HFFc6 (cell line): ENCODE data around the gene AUTS2. TPM values are rescaled to one million over a fixed set of nuclear protein-coding genes. Genes with fewer than 3 reads are reported as not detected.

Source experiments
- DNase-seq: peaks from one replicate; pipeline ENCODE4 v3.0.0-alpha.2; 2018
- H3K27ac Mint-ChIP-seq: 2 replicates; pipeline ENCODE4 v1.8.0; 2020; ENCODE audit warnings: mild to moderate bottlenecking, mixed read lengths
- H3K27me3 Mint-ChIP-seq: 2 replicates; pipeline ENCODE4 v1.8.0; 2021; ENCODE audit warnings: mild to moderate bottlenecking, moderate library complexity, mixed read lengths; ENCODE audit not compliant: insufficient read depth
- H3K36me3 Mint-ChIP-seq: 2 replicates; pipeline ENCODE4 v1.8.0; 2021; ENCODE audit warnings: low read depth, mixed read lengths
- H3K4me1 Mint-ChIP-seq: 2 replicates; pipeline ENCODE4 v1.8.0; 2020; ENCODE audit warnings: low read depth, mixed read lengths
- H3K4me3 Mint-ChIP-seq: 2 replicates; pipeline ENCODE4 v1.8.0; 2020; ENCODE audit warnings: mild to moderate bottlenecking, moderate library complexity, mixed read lengths
- H3K9me3 Mint-ChIP-seq: 2 replicates; pipeline ENCODE4 v1.8.0; 2020; ENCODE audit warnings: mild to moderate bottlenecking, mixed read lengths
- CTCF ChIP-seq: fragments of 200-600 bp; sonication (generic); IDR thresholded peaks from 2 replicates; pipeline ENCODE4 v1.5.0; 2021; ENCODE audit warnings: antibody characterized with exemption, mild to moderate bottlenecking
- total RNA-seq, 6 experiments: library from RNA; stranded (reverse); fragmentation: NEBNext Ultra II Directional; extraction: Animal tissue kit (Norgen Biotek cat#: 25700); gene quantifications; 2 replicates in 1 of 6; 3 replicates in 5 of 6; pipeline ENCODE4 v1.2.3, GENCODE V29; 2021

The AUTS2 gene
- total RNA-seq, 6 experiments from 2014 or later = 0.02 to 0.19 (median 0.16) TPM; not detected in 2

- no peak for DNase-seq
- Mint-ChIP-seq H3K27ac (no peak overlapping the region), H3K4me1 (no peaks in the 10 kb centered on the region), H3K36me3 (no peaks in the 10 kb centered on the region), H3K4me3 (no peak overlapping the region), H3K9me3 (peaks cover 31% of the 10 kb centered on the region), H3K27me3 (peaks cover 2% of the 10 kb centered on the region; the same call in 1 of the 2 replicates)
- no peak for TF ChIP-seq CTCF
These were observed 1056.7 kb downstream of the AUTS2 start for GRCh38 chr7:70654979-70655378.

- Mint-ChIP-seq H3K36me3 (no peaks in the 10 kb centered on the region), H3K9me3 (peaks cover 31% of the 10 kb centered on the region), H3K4me3 (no peak overlapping the region), H3K27me3 (peaks cover 2% of the 10 kb centered on the region; the same call in 1 of the 2 replicates), H3K4me1 (no peaks in the 10 kb centered on the region), H3K27ac (no peak overlapping the region)
- DNase-seq = no peak
- no peak for TF ChIP-seq CTCF
These were observed 1057.4 kb downstream of the AUTS2 start for GRCh38 chr7:70655694-70656093.

GRCh38 chr7:70657571-70657970 is 1059.3 kb downstream of the AUTS2 start:
- Mint-ChIP-seq H3K4me3 (no peak overlapping the region), H3K27me3 (peaks cover 2% of the 10 kb centered on the region; the same call in 1 of the 2 replicates), H3K9me3 (peaks cover 31% of the 10 kb centered on the region), H3K27ac (no peak overlapping the region), H3K4me1 (no peaks in the 10 kb centered on the region), H3K36me3 (no peaks in the 10 kb centered on the region; the same call in 1 of the 2 replicates)
- no peak for TF ChIP-seq CTCF
- DNase-seq = no peak

- no peak overlapping the region for H3K27ac Mint-ChIP-seq
- no peaks in the 10 kb centered on the region for H3K4me1 Mint-ChIP-seq
- H3K27me3 Mint-ChIP-seq = peaks cover 2% of the 10 kb centered on the region; the same call in 1 of the 2 replicates
- no peaks in the 10 kb centered on the region; the same call in 1 of the 2 replicates for H3K36me3 Mint-ChIP-seq
- H3K9me3 Mint-ChIP-seq = peaks cover 31% of the 10 kb centered on the region
- no peak for TF ChIP-seq CTCF
- no peak overlapping the region for H3K4me3 Mint-ChIP-seq
- no peak for DNase-seq
These were observed 1059.8 kb downstream of the AUTS2 start for GRCh38 chr7:70657989-70658632.

- H3K4me3 Mint-ChIP-seq = no peak overlapping the region
- no peak overlapping the region for H3K27ac Mint-ChIP-seq
- DNase-seq = no peak
- H3K36me3 Mint-ChIP-seq = no peaks in the 10 kb centered on the region; the same call in 1 of the 2 replicates
- no peak for TF ChIP-seq CTCF
- H3K4me1 Mint-ChIP-seq = no peaks in the 10 kb centered on the region
- peaks cover 38% of the 10 kb centered on the region for H3K9me3 Mint-ChIP-seq
- peaks cover 2% of the 10 kb centered on the region; the same call in 1 of the 2 replicates for H3K27me3 Mint-ChIP-seq
These were observed 1061.0 kb downstream of the AUTS2 start for GRCh38 chr7:70659263-70659662.
